AG08395 (cell line): ENCODE measurements around the gene LRRFIP1.

Source experiments
- DNase-seq: peaks from one replicate; pipeline ENCODE4 v3.0.0; 2012; ENCODE audit warnings: mixed read lengths, low spot score

Gene LRRFIP1

GRCh38 chr2:237616734-237617586 is 10.4 kb upstream of the LRRFIP1 start:
- peak; percentile 89 for DNase-seq

GRCh38 chr2:237617587-237617982 is 9.8 kb upstream of the LRRFIP1 start:
- DNase-seq = no peak

- peak; percentile 73 for DNase-seq
Observed at GRCh38 chr2:237618449-237618848, 8.9 kb upstream of the LRRFIP1 start.

GRCh38 chr2:237623428-237624403 is 3.7 kb upstream of the LRRFIP1 start:
- DNase-seq = no peak

GRCh38 chr2:237624565-237624964 is 2.8 kb upstream of the LRRFIP1 start:
- no peak for DNase-seq

DNA sequence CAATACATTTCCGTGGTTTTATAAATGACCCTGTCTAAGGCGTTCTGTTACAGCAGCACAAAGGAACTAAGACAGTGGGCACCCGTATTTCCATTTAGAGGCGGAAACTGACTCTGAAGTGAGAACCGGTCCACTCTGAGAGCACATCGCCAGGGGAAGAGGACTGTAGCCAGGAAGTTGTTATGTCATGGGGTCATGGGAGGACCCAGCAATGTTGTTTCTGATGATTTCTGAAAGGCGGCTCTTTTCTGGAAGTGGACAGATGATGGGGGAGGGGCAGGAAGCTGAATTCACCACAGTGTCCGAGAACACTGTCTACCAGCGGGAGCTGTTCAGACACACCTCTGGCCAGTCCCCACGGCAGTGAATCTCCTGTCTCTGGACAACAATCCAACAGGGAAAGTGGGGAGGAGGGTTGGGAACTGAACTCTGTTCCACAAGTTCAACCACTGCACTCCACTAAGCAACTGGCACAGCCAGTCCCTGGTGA is 2.1 kb upstream of the LRRFIP1 start:
- no peak for DNase-seq

GRCh38 chr2:237625777-237626176 is 1.6 kb upstream of the LRRFIP1 start:
- no peak for DNase-seq

- DNase-seq = no peak
Observed at GRCh38 chr2:237626813-237627440, 460 bp upstream of the LRRFIP1 start.

DNA sequence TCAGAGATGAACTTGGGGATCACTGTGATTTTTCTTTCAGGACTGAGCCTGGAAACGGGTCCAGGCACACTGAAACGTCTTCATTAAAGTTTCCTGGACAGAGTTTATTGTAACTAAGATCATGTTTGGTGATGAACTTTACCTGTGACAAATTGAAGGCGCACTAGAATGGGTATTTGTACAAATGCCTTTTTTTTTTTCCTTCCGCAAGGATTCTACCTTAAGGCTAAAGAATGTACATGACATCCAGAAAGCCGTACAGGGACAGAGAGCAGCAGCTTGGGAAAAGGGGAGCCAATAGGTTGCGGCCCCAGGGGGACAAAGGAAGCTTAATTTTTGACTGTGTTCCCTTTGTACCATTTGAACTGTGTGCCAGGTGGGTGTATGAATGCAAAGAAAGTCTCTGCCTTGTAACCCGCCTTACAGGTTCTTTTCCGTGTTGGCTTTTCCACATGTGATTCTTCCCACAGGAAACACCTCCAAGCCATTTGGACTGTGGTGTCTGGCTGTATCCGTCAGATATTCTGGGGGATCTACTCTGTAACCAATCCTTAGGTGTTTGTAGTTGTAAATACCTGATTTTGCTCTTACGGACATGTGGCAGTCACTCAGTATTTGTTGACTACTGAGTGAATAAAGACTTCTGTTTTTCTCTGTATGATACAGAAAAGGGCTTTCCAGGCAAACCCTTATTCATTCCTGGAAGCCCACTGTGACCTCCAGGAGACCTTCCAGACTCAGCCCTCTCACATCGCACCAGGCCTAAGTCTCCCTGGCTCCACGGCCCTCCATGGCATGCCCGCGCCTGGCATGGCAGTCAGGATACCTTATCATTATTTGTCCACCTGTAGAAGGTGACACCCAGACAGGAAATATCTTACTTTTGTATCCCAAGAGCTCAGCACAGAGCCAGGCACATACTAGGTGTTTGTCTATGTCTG is 1.1 kb downstream of the LRRFIP1 start:
- no peak for DNase-seq

DNA sequence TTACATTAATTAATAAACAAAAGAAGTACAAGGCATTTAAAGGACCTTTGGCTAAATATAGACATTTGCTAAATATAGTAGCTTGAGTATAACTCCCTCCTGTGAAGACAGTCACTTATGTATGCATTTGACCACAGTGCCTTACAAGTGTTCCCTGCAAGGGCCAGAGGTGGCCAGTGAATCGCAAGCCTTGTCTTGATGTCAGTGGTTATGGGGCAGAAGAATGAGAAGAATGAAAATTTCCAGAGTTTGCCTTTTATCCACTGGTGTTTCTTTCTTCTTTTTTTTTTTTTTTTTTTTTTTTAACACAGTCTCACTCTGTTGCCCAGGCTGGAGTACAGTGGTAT is 1.8 kb downstream of the LRRFIP1 start:
- DNase-seq = no peak

DNA sequence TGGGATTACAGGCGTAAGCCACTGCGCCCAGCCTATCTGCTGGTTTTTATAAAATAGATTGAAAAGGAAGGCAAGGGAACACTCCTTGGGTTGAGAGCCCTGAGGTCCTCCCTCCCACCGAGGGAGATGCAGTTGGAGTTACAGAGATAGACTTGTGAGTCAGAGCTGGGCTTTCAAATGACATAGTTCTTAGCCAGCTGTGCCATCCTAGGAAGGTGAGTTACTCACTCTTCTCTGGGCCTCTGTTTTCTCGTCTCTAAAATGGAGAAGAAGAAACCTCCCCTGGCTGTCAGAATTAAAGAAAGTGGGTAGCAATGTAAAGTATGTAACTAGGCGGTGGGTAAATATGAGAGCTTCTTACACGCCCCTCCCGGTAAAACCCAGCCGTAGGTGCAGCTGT is 2.4 kb downstream of the LRRFIP1 start:
- peak; percentile 62 for DNase-seq

- no peak for DNase-seq
Observed at GRCh38 chr2:237630216-237631000, 3.0 kb downstream of the LRRFIP1 start.

DNA sequence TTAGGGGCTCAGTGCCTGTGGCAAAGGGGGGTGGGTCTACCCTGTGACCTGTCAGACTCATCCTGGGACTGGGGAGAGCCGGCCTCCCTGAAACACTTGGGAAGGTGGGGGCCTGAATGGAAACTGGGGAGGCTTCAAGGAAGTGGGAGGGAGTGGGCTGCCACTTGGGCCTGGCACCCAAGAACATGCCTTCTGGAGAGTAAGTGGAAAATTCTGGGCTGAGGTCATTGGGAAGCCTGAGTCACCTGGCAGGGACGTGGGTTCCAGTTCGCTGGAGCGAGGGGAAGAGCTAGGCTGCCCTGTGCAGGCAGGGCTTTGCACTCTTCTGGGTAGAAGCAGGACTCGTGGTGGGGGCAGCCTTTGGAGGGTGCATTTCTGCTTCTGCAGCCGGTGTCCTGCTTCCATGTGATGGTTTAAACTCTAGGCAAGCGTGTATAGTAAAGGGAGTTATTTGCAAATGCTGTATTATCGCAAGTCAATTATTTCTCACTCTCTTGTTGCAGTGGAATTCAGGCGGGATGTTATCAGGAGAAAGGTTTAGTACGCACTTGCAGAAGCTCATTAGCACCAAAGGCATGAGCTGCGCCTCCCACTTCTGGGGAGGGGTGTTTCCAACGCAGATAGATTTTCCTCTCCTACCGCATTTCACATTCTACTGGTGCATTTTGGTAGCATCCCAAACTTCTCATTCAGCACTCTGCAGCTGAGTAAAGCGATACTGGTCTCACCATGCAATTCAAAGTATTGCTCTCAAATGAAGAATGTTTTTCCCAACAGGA is 3.8 kb downstream of the LRRFIP1 start:
- peak; percentile 46 for DNase-seq

DNA sequence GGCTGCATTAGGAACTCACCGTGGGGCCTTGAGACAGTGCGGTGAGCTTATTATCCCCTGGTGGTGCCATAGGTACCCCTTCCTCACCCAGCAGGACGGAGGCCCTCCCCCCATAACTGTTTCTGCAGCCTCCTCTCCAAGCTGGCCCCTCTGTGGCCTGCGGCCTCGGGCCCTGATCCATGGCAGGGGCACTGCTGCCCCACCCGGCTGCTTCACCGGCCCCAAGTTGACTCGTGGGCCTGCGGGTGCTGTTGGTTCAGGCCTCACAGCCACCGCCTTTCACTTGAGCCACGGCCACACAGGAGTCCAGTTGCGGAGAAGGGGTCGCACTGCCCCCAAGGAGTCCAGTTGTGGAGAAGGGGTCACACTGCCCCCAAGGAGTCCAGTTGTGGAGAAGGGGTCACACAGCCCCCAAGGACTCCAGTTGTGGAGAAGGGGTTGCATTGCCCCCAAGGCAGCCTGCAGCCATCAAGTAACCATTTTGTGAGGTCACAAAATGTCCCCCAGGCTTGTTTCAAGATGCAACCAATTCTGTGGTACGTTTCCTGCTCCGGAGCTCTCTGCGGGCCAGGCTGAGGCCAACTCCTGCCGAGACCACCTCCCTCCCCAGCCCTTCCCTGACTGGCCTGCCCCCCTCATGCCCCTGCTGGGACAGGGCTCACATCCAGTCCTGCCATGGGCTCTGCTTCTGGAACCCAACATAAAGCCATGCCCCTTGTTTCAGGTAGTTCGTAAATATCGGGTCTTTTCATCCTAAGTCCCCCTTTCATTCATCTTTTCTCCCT is 4.6 kb downstream of the LRRFIP1 start:
- no peak for DNase-seq

DNA sequence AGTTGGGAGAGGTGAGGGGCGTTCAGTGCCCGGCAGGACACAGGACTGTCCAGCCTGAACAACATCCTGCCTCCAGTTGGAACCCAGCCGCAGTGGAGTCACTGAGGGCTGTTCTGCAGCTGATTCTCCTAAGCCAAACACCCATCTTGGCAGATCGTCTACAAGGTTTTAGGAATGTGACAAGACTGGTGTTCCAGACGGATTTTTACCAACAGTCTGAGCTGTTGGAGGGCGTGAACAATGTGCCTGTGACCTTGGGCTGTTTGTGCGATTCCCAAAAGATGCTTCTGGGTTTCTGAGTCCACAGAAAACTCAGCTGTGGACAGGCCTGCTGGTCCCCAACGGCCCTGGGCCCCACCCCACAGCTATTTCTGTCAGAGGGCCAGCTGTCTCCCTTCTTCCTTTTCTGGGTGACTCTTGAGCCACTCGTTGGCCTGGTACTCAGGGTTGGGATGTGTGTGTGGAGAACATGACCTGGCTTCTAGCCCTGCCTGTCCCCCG is 5.7 kb downstream of the LRRFIP1 start:
- no peak for DNase-seq

DNA sequence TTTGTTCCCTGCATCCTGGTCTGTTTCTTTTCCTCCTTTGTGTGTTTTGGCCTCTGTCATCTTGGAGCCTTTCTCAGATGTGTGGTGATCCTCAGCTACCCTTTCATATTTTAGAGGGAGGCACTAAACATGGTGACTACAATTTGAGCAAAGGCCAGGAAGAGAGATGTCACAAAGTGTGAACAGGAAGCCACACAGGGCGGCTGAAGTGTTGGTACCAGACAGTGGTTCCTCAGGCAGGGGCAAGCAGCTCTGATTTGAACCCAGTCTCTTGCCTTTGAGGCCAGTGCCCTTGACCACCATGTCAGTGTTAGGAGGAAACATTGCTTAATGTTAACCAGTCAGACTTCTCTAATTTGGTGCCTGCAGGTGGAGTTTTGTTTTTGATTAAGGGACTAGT is 9.2 kb downstream of the LRRFIP1 start:
- no peak for DNase-seq

DNA sequence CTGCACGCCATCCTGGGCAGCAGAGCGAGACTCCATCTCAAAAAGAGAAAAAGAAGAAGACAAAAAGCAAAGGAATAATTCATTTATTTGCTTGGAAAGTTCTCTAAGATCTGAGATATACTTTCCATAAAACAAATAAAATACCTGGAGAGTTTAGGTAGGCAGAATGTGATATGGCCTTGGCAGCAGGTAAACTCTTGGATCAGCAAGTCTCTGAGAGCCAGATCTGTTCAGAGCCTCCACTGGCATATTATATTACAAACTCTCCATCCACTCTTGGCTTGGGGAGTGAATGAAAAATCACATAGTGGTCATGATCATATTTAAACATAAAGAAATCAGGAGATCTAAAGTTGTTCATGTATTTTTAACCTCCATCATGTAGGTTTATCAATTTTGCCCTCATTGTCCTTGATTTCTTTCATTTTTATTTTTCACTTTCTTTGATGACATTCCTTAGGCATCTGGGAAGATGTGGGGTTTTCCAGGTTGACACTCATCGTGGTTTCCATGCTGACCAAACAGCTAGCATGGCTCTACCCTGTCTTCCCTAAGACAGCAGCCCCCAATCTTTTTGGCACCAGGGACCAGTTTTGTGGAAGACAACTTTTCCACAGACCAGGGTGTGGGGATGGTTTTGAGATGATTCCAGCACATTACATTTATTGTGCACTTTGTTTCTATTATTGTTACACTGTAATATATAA is 10.2 kb downstream of the LRRFIP1 start:
- no peak for DNase-seq

DNA sequence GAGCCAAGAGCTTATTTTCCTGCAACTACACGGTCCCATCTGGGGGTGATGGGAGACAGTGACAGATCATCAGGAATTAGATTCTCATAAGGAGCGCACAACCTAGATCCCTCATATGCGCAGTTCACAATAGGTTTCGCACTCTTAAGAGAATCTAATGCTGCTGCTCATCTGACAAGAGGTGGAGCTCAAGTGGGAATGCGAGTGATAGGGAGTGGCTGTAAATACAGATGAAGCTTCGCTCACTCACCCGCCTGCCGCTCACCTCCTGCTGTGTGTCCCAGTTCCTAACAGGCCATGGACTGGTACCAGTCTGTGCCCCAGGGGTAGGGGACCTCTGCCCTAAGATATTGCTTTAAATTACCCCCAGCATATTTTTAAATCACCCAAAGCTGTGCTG is 10.8 kb downstream of the LRRFIP1 start:
- DNase-seq = no peak
